Dedifferentiated amniotic fluid mesenchymal stem cell (primary cell): ENCODE results near the gene SUGCT.
"Not testable (repeated sequence)": the region's sequence is repeated elsewhere in the genome, so short reads cannot be mapped to it uniquely, and the experiment has no call there.

ENCODE experiments used
- DNase-seq: peaks from one replicate; pipeline ENCODE4 v3.0.0-alpha.2; 2016; ENCODE audit errors: extremely low spot score

SUGCT gene

GRCh38 chr7:40200791-40201190, 66.0 kb downstream of the SUGCT start:
- peak; percentile 92 for DNase-seq

- no peak for DNase-seq
These were observed 68.0 kb downstream of the SUGCT start for GRCh38 chr7:40202851-40203250.

- DNase-seq, result no peak
These were observed 69.8 kb downstream of the SUGCT start for GRCh38 chr7:40204581-40204980.

- DNase-seq, result no peak
These were observed 71.2 kb downstream of the SUGCT start for GRCh38 chr7:40205992-40206391.

GRCh38 chr7:40211276-40212003, 76.6 kb downstream of the SUGCT start:
- DNase-seq, result peak; percentile 51

- DNase-seq, result no peak
These were observed 78.5 kb downstream of the SUGCT start for GRCh38 chr7:40213291-40213690.

- no peak for DNase-seq
These were observed 79.1 kb downstream of the SUGCT start for GRCh38 chr7:40213856-40214255.

- not testable (repeated sequence) for DNase-seq
These were observed 83.8 kb downstream of the SUGCT start for GRCh38 chr7:40218612-40219011.

- DNase-seq, result peak; percentile 85
These were observed 85.1 kb downstream of the SUGCT start for GRCh38 chr7:40219917-40220316.

GRCh38 chr7:40220421-40220911, 85.7 kb downstream of the SUGCT start:
- no peak for DNase-seq

- DNase-seq, result peak; percentile 87
These were observed 87.0 kb downstream of the SUGCT start for GRCh38 chr7:40221836-40222235.

GRCh38 chr7:40223451-40224127, 88.8 kb downstream of the SUGCT start:
- no peak for DNase-seq

GRCh38 chr7:40230101-40230500, 95.3 kb downstream of the SUGCT start:
- no peak for DNase-seq

- no peak for DNase-seq
These were observed 97.0 kb downstream of the SUGCT start for GRCh38 chr7:40231796-40232195.

GRCh38 chr7:40232242-40232893, 97.6 kb downstream of the SUGCT start:
- peak; percentile 84 for DNase-seq

GRCh38 chr7:40234046-40234445, 99.2 kb downstream of the SUGCT start:
- DNase-seq, result no peak

GRCh38 chr7:40234666-40235065, 99.9 kb downstream of the SUGCT start:
- DNase-seq, result no peak

- no peak for DNase-seq
These were observed 102.9 kb downstream of the SUGCT start for GRCh38 chr7:40237731-40238130.

- DNase-seq, result no peak
These were observed 105.0 kb downstream of the SUGCT start for GRCh38 chr7:40239755-40240303.

- no peak for DNase-seq
These were observed 108.3 kb downstream of the SUGCT start for GRCh38 chr7:40243076-40243475.

- no peak for DNase-seq
These were observed 109.4 kb downstream of the SUGCT start for GRCh38 chr7:40244226-40244625.

GRCh38 chr7:40248681-40249080, 113.9 kb downstream of the SUGCT start:
- no peak for DNase-seq
